Measurements from ENCODE around the gene ITPR2. TPM values are rescaled to one million over a fixed set of nuclear protein-coding genes. Genes with fewer than 3 reads are reported as not detected.
"Not testable (repeated sequence)": the region's sequence is repeated elsewhere in the genome, so short reads cannot be mapped to it uniquely, and the experiment has no call there.

The ITPR2 gene
- total RNA-seq, 1 donor, result 33.4 TPM

- H3K4me3 ChIP-seq (ENCODE audit: low read length), result no peak overlapping the region
- no peaks in the 10 kb centered on the region for H3K4me1 ChIP-seq (ENCODE audit: insufficient read depth, low read length)
- no peaks in the 10 kb centered on the region for H3K9me3 ChIP-seq (ENCODE audit: low read depth, low read length)
- no peaks in the 10 kb centered on the region for H3K27me3 ChIP-seq (ENCODE audit: insufficient read depth, low read length)
These were observed 224.3 kb downstream of the ITPR2 start for GRCh38 chr12:26608706-26609105.

- Histone ChIP-seq H3K4me1 (ENCODE audit: insufficient read depth, low read length) (no peaks in the 10 kb centered on the region), H3K27me3 (ENCODE audit: insufficient read depth, low read length) (no peaks in the 10 kb centered on the region), H3K4me3 (ENCODE audit: low read length) (no peak overlapping the region)
These were observed 224.7 kb downstream of the ITPR2 start for GRCh38 chr12:26608273-26608672.

GRCh38 chr12:26606911-26607310, 226.1 kb downstream of the ITPR2 start:
- H3K9me3 ChIP-seq (ENCODE audit: low read depth, low read length), result no peaks in the 10 kb centered on the region

More at GRCh38 chr12:26608273-26608672, 224.7 kb downstream of the ITPR2 start:
- H3K9me3 ChIP-seq (ENCODE audit: low read depth, low read length), result no peaks in the 10 kb centered on the region

GRCh38 chr12:26604813-26605212, 228.2 kb downstream of the ITPR2 start:
- not testable (repeated sequence) for H3K9me3 ChIP-seq (ENCODE audit: low read depth, low read length); H3K4me3 ChIP-seq (ENCODE audit: low read length); H3K27me3 ChIP-seq (ENCODE audit: insufficient read depth, low read length); H3K4me1 ChIP-seq (ENCODE audit: insufficient read depth, low read length)

More at GRCh38 chr12:26606911-26607310, 226.1 kb downstream of the ITPR2 start:
- Histone ChIP-seq H3K4me1 (ENCODE audit: insufficient read depth, low read length) (no peaks in the 10 kb centered on the region), H3K4me3 (ENCODE audit: low read length) (no peak overlapping the region), H3K27me3 (ENCODE audit: insufficient read depth, low read length) (no peaks in the 10 kb centered on the region)

GRCh38 chr12:26599096-26599695, 233.8 kb downstream of the ITPR2 start:
- H3K4me3 ChIP-seq (ENCODE audit: low read length), result no peak overlapping the region
- no peaks in the 10 kb centered on the region for H3K9me3 ChIP-seq (ENCODE audit: low read depth, low read length)
- no peaks in the 10 kb centered on the region for H3K4me1 ChIP-seq (ENCODE audit: insufficient read depth, low read length)
- no peaks in the 10 kb centered on the region for H3K27me3 ChIP-seq (ENCODE audit: insufficient read depth, low read length)

GRCh38 chr12:26595806-26596205, 237.2 kb downstream of the ITPR2 start:
- no peaks in the 10 kb centered on the region for H3K9me3 ChIP-seq (ENCODE audit: low read depth, low read length)
- H3K4me3 ChIP-seq (ENCODE audit: low read length), result no peak overlapping the region
- H3K4me1 ChIP-seq (ENCODE audit: insufficient read depth, low read length), result no peaks in the 10 kb centered on the region
- no peaks in the 10 kb centered on the region for H3K27me3 ChIP-seq (ENCODE audit: insufficient read depth, low read length)

GRCh38 chr12:26580619-26581018, 252.4 kb downstream of the ITPR2 start:
- peaks cover 9% of the 10 kb centered on the region for H3K4me1 ChIP-seq (ENCODE audit: insufficient read depth, low read length)
- no peaks in the 10 kb centered on the region for H3K9me3 ChIP-seq (ENCODE audit: low read depth, low read length)
- no peak overlapping the region for H3K4me3 ChIP-seq (ENCODE audit: low read length)
- H3K27me3 ChIP-seq (ENCODE audit: insufficient read depth, low read length), result no peaks in the 10 kb centered on the region

GRCh38 chr12:26576266-26576665, 256.7 kb downstream of the ITPR2 start:
- no peak overlapping the region for H3K4me3 ChIP-seq (ENCODE audit: low read length)
- H3K9me3 ChIP-seq (ENCODE audit: low read depth, low read length), result no peaks in the 10 kb centered on the region
- H3K27me3 ChIP-seq (ENCODE audit: insufficient read depth, low read length), result no peaks in the 10 kb centered on the region
- peaks cover 9% of the 10 kb centered on the region for H3K4me1 ChIP-seq (ENCODE audit: insufficient read depth, low read length)

GRCh38 chr12:26573225-26573909, 259.6 kb downstream of the ITPR2 start:
- H3K4me1 ChIP-seq (ENCODE audit: insufficient read depth, low read length), result peaks cover 9% of the 10 kb centered on the region
- H3K4me3 ChIP-seq (ENCODE audit: low read length), result no peak overlapping the region
- H3K27me3 ChIP-seq (ENCODE audit: insufficient read depth, low read length), result no peaks in the 10 kb centered on the region
- H3K9me3 ChIP-seq (ENCODE audit: low read depth, low read length), result no peaks in the 10 kb centered on the region

GRCh38 chr12:26572137-26572536, 260.9 kb downstream of the ITPR2 start:
- no peak overlapping the region for H3K4me3 ChIP-seq (ENCODE audit: low read length)
- no peaks in the 10 kb centered on the region for H3K27me3 ChIP-seq (ENCODE audit: insufficient read depth, low read length)
- peaks cover 9% of the 10 kb centered on the region for H3K4me1 ChIP-seq (ENCODE audit: insufficient read depth, low read length)
- H3K9me3 ChIP-seq (ENCODE audit: low read depth, low read length), result no peaks in the 10 kb centered on the region

- Histone ChIP-seq H3K27me3 (ENCODE audit: insufficient read depth, low read length) (no peaks in the 10 kb centered on the region), H3K9me3 (ENCODE audit: low read depth, low read length) (no peaks in the 10 kb centered on the region), H3K4me3 (ENCODE audit: low read length) (no peak overlapping the region), H3K4me1 (ENCODE audit: insufficient read depth, low read length) (peaks cover 3% of the 10 kb centered on the region)
These were observed 261.4 kb downstream of the ITPR2 start for GRCh38 chr12:26571560-26571959.

GRCh38 chr12:26567126-26567525, 265.9 kb downstream of the ITPR2 start:
- H3K9me3 ChIP-seq (ENCODE audit: low read depth, low read length), result no peaks in the 10 kb centered on the region
- H3K4me1 ChIP-seq (ENCODE audit: insufficient read depth, low read length), result no peaks in the 10 kb centered on the region
- no peak overlapping the region for H3K4me3 ChIP-seq (ENCODE audit: low read length)
- no peaks in the 10 kb centered on the region for H3K27me3 ChIP-seq (ENCODE audit: insufficient read depth, low read length)

- no peaks in the 10 kb centered on the region for H3K9me3 ChIP-seq (ENCODE audit: low read depth, low read length)
- H3K27me3 ChIP-seq (ENCODE audit: insufficient read depth, low read length), result no peaks in the 10 kb centered on the region
- H3K4me3 ChIP-seq (ENCODE audit: low read length), result no peak overlapping the region
- H3K4me1 ChIP-seq (ENCODE audit: insufficient read depth, low read length), result no peaks in the 10 kb centered on the region
These were observed 266.3 kb downstream of the ITPR2 start for GRCh38 chr12:26566675-26567074.

GRCh38 chr12:26566186-26566585, 266.8 kb downstream of the ITPR2 start:
- Histone ChIP-seq H3K4me3 (ENCODE audit: low read length) (no peak overlapping the region), H3K9me3 (ENCODE audit: low read depth, low read length) (no peaks in the 10 kb centered on the region), H3K4me1 (ENCODE audit: insufficient read depth, low read length) (no peaks in the 10 kb centered on the region), H3K27me3 (ENCODE audit: insufficient read depth, low read length) (no peaks in the 10 kb centered on the region)

- Histone ChIP-seq H3K9me3 (ENCODE audit: low read depth, low read length) (no peaks in the 10 kb centered on the region), H3K4me3 (ENCODE audit: low read length) (no peak overlapping the region), H3K27me3 (ENCODE audit: insufficient read depth, low read length) (no peaks in the 10 kb centered on the region), H3K4me1 (ENCODE audit: insufficient read depth, low read length) (no peaks in the 10 kb centered on the region)
These were observed 268.6 kb downstream of the ITPR2 start for GRCh38 chr12:26564391-26564790.

- H3K4me1 ChIP-seq (ENCODE audit: insufficient read depth, low read length), result no peaks in the 10 kb centered on the region
- H3K27me3 ChIP-seq (ENCODE audit: insufficient read depth, low read length), result no peaks in the 10 kb centered on the region
- H3K9me3 ChIP-seq (ENCODE audit: low read depth, low read length), result no peaks in the 10 kb centered on the region
- H3K4me3 ChIP-seq (ENCODE audit: low read length), result no peak overlapping the region
These were observed 269.4 kb downstream of the ITPR2 start for GRCh38 chr12:26563552-26563951.
